SU-DHL-6 (cell line): ENCODE results near the gene CIB1.

ENCODE experiments used
- CTCF ChIP-seq: fragments of 200-600 bp; sonication (generic); IDR thresholded peaks from one replicate; pipeline ENCODE4 v1.5.1; 2017; ENCODE audit warnings: antibody characterized with exemption, mild to moderate bottlenecking, low read length, moderate library complexity; ENCODE audit not compliant: insufficient read depth, poor library complexity, severe bottlenecking
- EZH2phosphoT487 ChIP-seq: fragments of 200-600 bp; sonication (generic), shearing (Covaris generic); conservative IDR thresholded peaks from 2 replicates; pipeline ENCODE4 v1.6.1; 2018; ENCODE audit warnings: mild to moderate bottlenecking, antibody characterized with exemption, low read length, moderate library complexity, mixed read lengths

- TF ChIP-seq CTCF (no peak), EZH2phosphoT487 (no peak)
Measured at GRCh38 chr15:90270502-90271150, 36.9 kb upstream of the CIB1 start.
